SW 1271 (cell line): Measurements from ENCODE around the gene SND1.
"Not testable (repeated sequence)": the region's sequence is repeated elsewhere in the genome, so short reads cannot be mapped to it uniquely, and the experiment has no call there.

ENCODE experiments used
- DNase-seq, 2 experiments: peaks; one replicate each; lab custom pipeline; 2025; lab: John Stamatoyannopoulos, UW

Gene SND1

GRCh38 chr7:127889677-127890076 lies 237.7 kb downstream of the SND1 start:
- DNase-seq, result no peak

- DNase-seq, result no peak
These were observed 238.7 kb downstream of the SND1 start for GRCh38 chr7:127890726-127891125.

GRCh38 chr7:127891144-127891543 lies 239.2 kb downstream of the SND1 start:
- no peak for DNase-seq

- DNase-seq, result no peak
These were observed 240.0 kb downstream of the SND1 start for GRCh38 chr7:127891854-127892438.

- no peak for DNase-seq
These were observed 240.7 kb downstream of the SND1 start for GRCh38 chr7:127892488-127893314.

- no peak for DNase-seq
These were observed 241.6 kb downstream of the SND1 start for GRCh38 chr7:127893547-127893946.

- DNase-seq, result no peak
These were observed 242.6 kb downstream of the SND1 start for GRCh38 chr7:127894588-127894987.

GRCh38 chr7:127895360-127895759 lies 243.4 kb downstream of the SND1 start:
- DNase-seq, result no peak

- no peak for DNase-seq
These were observed 243.9 kb downstream of the SND1 start for GRCh38 chr7:127895814-127896280.

GRCh38 chr7:127896659-127897058 lies 244.7 kb downstream of the SND1 start:
- no peak for DNase-seq

- DNase-seq, result no peak
These were observed 245.9 kb downstream of the SND1 start for GRCh38 chr7:127897704-127898454.

- DNase-seq, result no peak
These were observed 247.4 kb downstream of the SND1 start for GRCh38 chr7:127899411-127899810.

GRCh38 chr7:127900141-127900540 lies 248.1 kb downstream of the SND1 start:
- no peak for DNase-seq

- DNase-seq, result no peak
These were observed 249.0 kb downstream of the SND1 start for GRCh38 chr7:127900732-127901685.

- DNase-seq, result no peak
These were observed 250.1 kb downstream of the SND1 start for GRCh38 chr7:127901895-127902703.

- DNase-seq, result not testable (repeated sequence)
These were observed 250.8 kb downstream of the SND1 start for GRCh38 chr7:127902753-127903152.

GRCh38 chr7:127903892-127904669 lies 252.1 kb downstream of the SND1 start:
- DNase-seq, result no peak

- no peak for DNase-seq
These were observed 252.6 kb downstream of the SND1 start for GRCh38 chr7:127904670-127904985.

- no peak for DNase-seq
These were observed 253.0 kb downstream of the SND1 start for GRCh38 chr7:127905021-127905420.
